T-cell (primary cell): ENCODE measurements around the gene CRLF1. TPM values are rescaled to one million over a fixed set of nuclear protein-coding genes. Genes with fewer than 3 reads are reported as not detected.
"Not testable (repeated sequence)": the region's sequence is repeated elsewhere in the genome, so short reads cannot be mapped to it uniquely, and the experiment has no call there.

Source experiments
- ATAC-seq, 4 experiments: fragments of 200-7000 bp in 3 of 4; fragments of 150-1000 bp in 1 of 4; cut with Tn5 transposase; replicated peaks in 1 of 4; 1 replicate in 3 of 4; 2 replicates in 1 of 4; pipeline ENCODE4 v1.10.0; 2021; ENCODE audit warnings: moderate library complexity in 3 of 4, mild to moderate bottlenecking in 2 of 4, moderate number of reproducible peaks in 1 of 4
- CTCF ChIA-PET, 2 donors: fragments of 300-600 bp; sonication (Branson Sonifier 250); formaldehyde crosslinking; loops; one replicate each; lab custom pipeline; 2022; ENCODE audit warnings: antibody characterized with exemption in 2 of 2; lab: Charles Lee
- POLR2A ChIA-PET, 2 donors: fragments of 300-600 bp; sonication (Branson Sonifier 250); formaldehyde crosslinking; loops; one replicate each; lab custom pipeline; 2022; ENCODE audit warnings: antibody characterized with exemption in 2 of 2; lab: Charles Lee
- DNase-seq, 35 experiments: peaks; one replicate each; pipeline versions ENCODE4 v3.0.0 to v3.0.0-alpha.2; 2013 to 2023
- H3K27ac ChIP-seq: one replicate; pipeline ENCODE4 v1.5.1; 2013; ENCODE audit warnings: low read length
- H3K27me3 ChIP-seq, 2 experiments: replicated peaks in 1 of 2; 1 replicate in 1 of 2; 2 replicates in 1 of 2; pipeline versions ENCODE4 v1.6.1 to v1.7.0; 2013; ENCODE audit warnings: low read length in 1 of 2, mixed read lengths in 1 of 2; ENCODE audit not compliant: control insufficient read depth in 2 of 2, insufficient read depth in 2 of 2; ENCODE audit errors: extremely low read depth in 1 of 2
- H3K36me3 ChIP-seq, 2 donors: 1 replicate in 1 of 2; 2 replicates in 1 of 2; pipeline versions ENCODE4 v1.6.1 to v1.7.0; 2013; ENCODE audit warnings: low read length in 1 of 2; ENCODE audit not compliant: control insufficient read depth in 2 of 2, insufficient read depth in 1 of 2; ENCODE audit errors: extremely low read depth in 1 of 2
- H3K4me1 ChIP-seq, 2 experiments: 1 replicate in 1 of 2; 2 replicates in 1 of 2; pipeline versions ENCODE4 v1.6.1 to v1.7.0; 2013; ENCODE audit warnings: low read length in 2 of 2, mixed read lengths in 1 of 2; ENCODE audit not compliant: insufficient read depth in 2 of 2, control insufficient read depth in 1 of 2; ENCODE audit errors: extremely low read depth in 1 of 2
- H3K4me3 ChIP-seq, 2 donors: 1 replicate in 1 of 2; 2 replicates in 1 of 2; pipeline versions ENCODE4 v1.5.1 to v1.7.0; 2013; ENCODE audit warnings: mild to moderate bottlenecking in 2 of 2, low read length in 1 of 2, moderate library complexity in 1 of 2; ENCODE audit not compliant: control insufficient read depth in 1 of 2; ENCODE audit errors: extremely low read depth in 1 of 2
- H3K9me3 ChIP-seq: 2 replicates; pipeline ENCODE4 v1.7.0; 2013
- H3K27ac Mint-ChIP-seq, 2 donors: one replicate each; pipeline ENCODE4 v1.8.0; 2020 to 2021; ENCODE audit warnings: mild to moderate bottlenecking in 2 of 2, mixed read lengths in 2 of 2
- H3K27me3 Mint-ChIP-seq, 2 donors: one replicate each; pipeline ENCODE4 v1.8.0; 2021 to 2022; ENCODE audit warnings: mixed read lengths in 2 of 2
- H3K36me3 Mint-ChIP-seq: one replicate; pipeline ENCODE4 v1.8.0; 2021; ENCODE audit warnings: mixed read lengths
- H3K4me1 Mint-ChIP-seq, 3 donors: one replicate each; pipeline ENCODE4 v1.8.0; 2020 to 2022; ENCODE audit warnings: mixed read lengths in 3 of 3, mild to moderate bottlenecking in 1 of 3
- H3K4me3 Mint-ChIP-seq, 3 donors: one replicate each; pipeline ENCODE4 v1.8.0; 2020 to 2022; ENCODE audit warnings: mild to moderate bottlenecking in 3 of 3, mixed read lengths in 3 of 3, moderate library complexity in 3 of 3
- H3K9me3 Mint-ChIP-seq, 3 donors: one replicate each; pipeline ENCODE4 v1.8.0; 2020 to 2022; ENCODE audit warnings: mixed read lengths in 3 of 3
- WGBS: methylation state at CpG from one replicate; pipeline ENCODE4 v1.1.5; 2013; ENCODE audit warnings: missing lambda C conversion rate; ENCODE audit not compliant: insufficient coverage; 5-methylcytosine and 5-hydroxymethylcytosine counted together
- total RNA-seq, 35 experiments: library from RNA in 6 of 35; stranded (reverse) in 6 of 35; fragments of 120-200 nt in 1 of 35; gene quantifications; one replicate each; pipeline versions ENCODE4 v1.2.1 to v1.2.4 and lab custom pipeline; 2013 to 2026

The CRLF1 gene
- total RNA-seq, 5 donors from 2014 or later (not counting 1 experiment from before 2014, with no cell fraction given), result 0.56 to 0.73 TPM; not detected in 3

DNA sequence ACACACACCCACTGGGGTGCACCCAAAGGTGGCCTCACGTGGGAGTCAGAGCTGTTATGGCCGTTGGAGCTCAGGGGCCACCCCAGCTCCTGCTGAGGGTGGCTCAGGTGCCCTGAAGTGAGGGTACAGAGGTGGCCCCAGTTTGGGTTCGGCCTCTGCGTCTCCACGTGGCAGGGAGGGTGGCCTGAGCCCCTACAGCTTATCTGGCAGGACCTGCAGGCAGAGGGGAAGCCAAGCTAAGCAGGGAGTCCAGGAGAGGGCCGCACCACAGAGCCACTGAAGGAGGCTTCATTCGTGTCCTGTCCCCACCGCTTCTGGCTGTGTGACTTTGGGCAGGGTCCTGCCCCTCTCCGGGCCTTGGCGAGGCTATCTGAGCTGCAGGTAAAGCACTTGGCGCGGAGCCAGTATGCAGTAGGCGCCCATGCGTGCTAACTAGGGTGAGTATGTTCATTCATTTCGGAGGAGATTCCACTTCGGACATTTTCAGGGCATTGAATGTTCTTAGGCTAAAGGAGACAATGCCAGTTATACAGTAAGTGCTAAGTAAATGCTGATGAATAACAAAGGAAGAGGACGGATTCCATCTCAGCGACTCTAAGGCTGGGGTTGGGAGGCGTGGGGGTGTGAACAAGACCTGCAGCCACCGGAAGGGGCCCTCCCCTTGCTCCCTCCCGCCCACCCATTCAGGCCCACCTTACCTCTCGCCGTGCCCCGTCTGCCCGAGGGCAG is 13.1 kb downstream of the CRLF1 start:
- Mint-ChIP-seq H3K4me3 (peak overlapping the region; percentile 34 to 76 (median 48)), H3K36me3 (peaks cover 3% of the 10 kb centered on the region), H3K27ac (peak overlapping the region in 1 of 2 donors; percentile 75), H3K27me3 (peaks cover 0 to 4% of the 10 kb centered on the region in 2 donors), H3K9me3 (no peaks in the 10 kb centered on the region), H3K4me1 (peaks cover 25 to 33% (median 28%) of the 10 kb centered on the region in 3 donors)
- Histone ChIP-seq H3K4me3 (peak overlapping the region in 1 of 2 donors; percentile 27), H3K27me3 (peaks cover 0 to 20% of the 10 kb centered on the region in 2 experiments), H3K27ac (no peak overlapping the region), H3K9me3 (no peaks in the 10 kb centered on the region), H3K36me3 (peaks cover 8 to 12% of the 10 kb centered on the region in 2 donors), H3K4me1 (peaks cover 11 to 49% of the 10 kb centered on the region in 2 experiments)
- DNase-seq, result peak in 1 of 35 experiments; percentile 31
- ATAC-seq, result no peak
- WGBS, result 69% methylated on average over 15 of the region's 25 CpGs
- ChIA-PET CTCF (interaction anchor here (0.7 to 1.6 kb wide), 7 partner anchors 12 to 254 kb away, joined by 3 to 7 read pairs (median 4); partner anchors contain the start of gene UBA52 (in 1 of the 2)), POLR2A (interaction anchor here in 1 of 2 donors (0.5 kb wide), 1 partner anchor 121 kb away, joined by 3 read pairs; no protein-coding TSS in a partner anchor)

DNA sequence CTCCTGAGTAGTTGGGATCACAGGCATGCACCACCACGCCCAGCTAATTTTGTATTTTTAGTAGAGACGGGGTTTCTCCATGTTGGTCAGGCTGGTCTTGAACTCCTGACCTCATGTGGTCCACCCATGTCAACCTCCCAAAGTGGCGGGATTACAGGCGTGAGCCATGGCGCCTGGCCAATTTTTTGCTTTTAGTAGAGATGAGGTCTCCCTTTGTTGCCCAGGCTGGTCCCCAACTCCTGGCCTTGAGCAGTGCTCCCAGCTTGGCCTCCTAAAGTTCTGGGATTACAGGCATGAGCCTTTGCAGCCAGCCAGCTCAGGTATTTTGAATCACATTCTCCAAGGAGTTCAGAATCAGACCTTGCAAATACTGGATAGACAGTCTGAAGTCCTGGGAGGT is 13.9 kb downstream of the CRLF1 start:
- DNase-seq, H3K36me3 Mint-ChIP-seq, H3K9me3 Mint-ChIP-seq, H3K27me3 Mint-ChIP-seq, H3K9me3 ChIP-seq, ATAC-seq, H3K4me3 ChIP-seq, H3K4me3 Mint-ChIP-seq: not testable (repeated sequence)
- CTCF ChIA-PET, result interaction anchor here (0.5 to 1.6 kb wide), 4 partner anchors 21 to 581 kb away, joined by 3 to 5 read pairs (median 4); partner anchors contain the start of gene UBA52 (in 1 of the 2)
- Mint-ChIP-seq H3K4me1 (peaks cover 32 to 41% (median 35%) of the 10 kb centered on the region in 3 donors), H3K27ac (peak overlapping the region in 1 of 2 donors; percentile 28)
- Histone ChIP-seq H3K4me1 (peaks cover 16 to 56% of the 10 kb centered on the region in 2 experiments), H3K27me3 (peaks cover 0 to 12% of the 10 kb centered on the region in 2 experiments), H3K36me3 (peaks cover 8 to 12% of the 10 kb centered on the region in 2 donors), H3K27ac (peak overlapping the region; percentile 24)
- POLR2A ChIA-PET, result interaction anchor here in 1 of 2 donors (0.5 kb wide), 2 partner anchors 40 to 120 kb away, joined by 3 read pairs; no protein-coding TSS in a partner anchor
- 100% methylated on average over 3 of the region's 5 CpGs for WGBS

DNA sequence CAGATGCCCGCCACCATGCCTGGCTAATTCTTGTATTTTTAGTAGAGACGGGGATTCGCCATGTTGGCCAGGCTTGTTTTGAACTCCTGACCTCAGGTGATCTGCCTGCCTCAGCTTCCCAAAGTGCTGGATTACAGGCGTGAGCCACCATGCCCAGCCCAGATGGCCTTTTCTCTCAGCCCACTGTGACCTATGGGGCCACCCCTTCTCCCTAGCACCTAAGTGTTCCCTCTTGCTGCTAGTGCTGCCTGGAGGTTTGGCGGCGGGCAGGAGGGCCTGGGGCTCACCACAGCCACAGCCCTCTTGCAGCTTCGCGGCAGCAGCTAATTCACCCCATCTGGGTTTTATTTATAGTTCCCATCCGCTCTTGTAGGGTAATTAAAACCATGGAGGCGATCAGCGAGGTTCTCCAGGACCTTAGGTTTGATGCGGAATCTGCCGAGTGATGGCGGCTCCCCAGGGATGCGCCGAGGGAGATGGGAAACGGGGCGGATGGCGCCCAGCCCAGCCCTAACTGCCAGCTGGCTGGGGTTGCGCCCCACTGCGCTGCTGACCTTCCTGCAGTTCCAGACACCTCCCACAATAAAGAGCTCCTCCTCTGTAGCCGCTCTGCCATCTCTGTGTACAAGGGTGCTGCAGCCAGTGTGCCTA is 14.7 kb downstream of the CRLF1 start:
- H3K36me3 Mint-ChIP-seq, result peaks cover 3% of the 10 kb centered on the region
- H3K4me3 Mint-ChIP-seq, result peak overlapping the region; percentile 9 to 80 (median 37)
- H3K9me3 Mint-ChIP-seq, result no peaks in the 10 kb centered on the region
- peaks cover 19 to 58% of the 10 kb centered on the region in 2 experiments for H3K4me1 ChIP-seq
- ChIA-PET CTCF (interaction anchor here in 1 of 2 donors (1.2 to 1.6 kb wide), 2 partner anchors 72 to 255 kb away, joined by 3 to 5 read pairs; no protein-coding TSS in a partner anchor), POLR2A (no interaction called here)
- WGBS, result 94% methylated on average over 15 of the region's 22 CpGs
- no peak overlapping the region for H3K27ac ChIP-seq
- no peak overlapping the region for H3K4me3 ChIP-seq
- no peaks in the 10 kb centered on the region for H3K9me3 ChIP-seq
- peak overlapping the region in 1 of 2 donors; percentile 52 for H3K27ac Mint-ChIP-seq
- H3K27me3 ChIP-seq, result peaks cover 0 to 6% of the 10 kb centered on the region in 2 experiments
- H3K4me1 Mint-ChIP-seq, result peaks cover 35 to 44% (median 38%) of the 10 kb centered on the region in 3 donors
- no peak for ATAC-seq
- H3K36me3 ChIP-seq, result peaks cover 8 to 12% of the 10 kb centered on the region in 2 donors
- no peak for DNase-seq
- peaks cover 0 to 4% of the 10 kb centered on the region in 2 donors for H3K27me3 Mint-ChIP-seq

DNA sequence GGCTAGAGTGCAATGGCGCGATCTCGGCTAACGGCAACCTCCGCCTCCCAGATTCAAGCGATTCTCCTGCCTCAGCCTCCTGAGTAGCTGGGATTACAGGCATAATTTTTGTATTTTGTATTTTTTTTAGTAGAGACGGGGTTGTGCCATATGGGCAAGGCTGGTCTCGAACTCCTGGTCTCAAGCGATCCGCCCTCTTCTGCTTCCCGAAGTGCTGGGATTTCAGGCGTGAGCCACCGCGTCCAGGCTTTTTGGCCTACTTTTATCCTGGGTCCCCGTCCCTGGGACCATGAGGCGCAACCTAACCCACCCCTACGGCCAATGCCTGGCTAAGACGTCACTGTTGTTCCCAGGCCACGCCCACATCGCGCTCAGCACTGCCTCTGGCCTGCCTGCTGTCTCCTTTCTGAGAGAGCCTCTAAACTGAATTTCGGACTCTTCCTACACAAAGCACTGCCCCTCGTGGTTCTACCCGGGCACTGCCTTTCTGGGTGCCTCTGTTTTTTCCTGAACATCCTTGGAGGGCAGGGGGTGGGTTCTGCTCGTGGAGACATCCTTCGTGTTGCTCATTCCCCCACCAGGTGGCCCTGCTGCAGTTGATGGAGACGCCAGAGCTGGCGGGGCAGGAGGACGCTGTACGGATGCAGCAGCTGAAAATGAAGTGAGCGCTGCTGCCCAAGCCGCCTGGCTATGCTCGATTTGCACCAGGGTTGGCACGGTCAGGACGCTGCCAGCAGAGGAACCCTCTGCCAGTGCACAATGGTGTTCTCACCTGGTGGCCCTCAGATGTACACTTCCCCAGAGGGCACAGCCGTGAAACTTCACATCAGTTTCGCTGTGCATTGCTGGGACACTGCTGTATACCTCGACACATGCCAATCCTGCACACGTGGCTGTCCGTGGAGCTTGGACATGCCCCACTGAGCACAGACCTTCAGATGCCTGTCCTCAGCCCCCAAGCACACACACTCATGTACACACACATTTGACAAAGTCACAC is 16.0 kb downstream of the CRLF1 start:
- peak in 3 of 35 experiments; percentile 7 to 37 (median 29) for DNase-seq

More for the DNA sequence above, 16.0 kb downstream of the CRLF1 start:
- H3K27ac Mint-ChIP-seq, result peak overlapping the region; percentile 39 to 89
- WGBS, result 92% methylated on average over 28 of the region's 40 CpGs
- no peaks in the 10 kb centered on the region for H3K9me3 Mint-ChIP-seq
- H3K4me3 Mint-ChIP-seq, result peak overlapping the region; percentile 55 to 80 (median 72)
- H3K4me3 ChIP-seq, result peak overlapping the region in 1 of 2 donors; percentile 77
- peaks cover 0 to 5% of the 10 kb centered on the region in 2 experiments for H3K27me3 ChIP-seq
- ATAC-seq, result no peak
- ChIA-PET POLR2A (interaction anchor here in 1 of 2 donors (0.6 to 0.7 kb wide), 3 partner anchors 95 to 940 kb away, joined by 5 to 14 read pairs (median 5); no protein-coding TSS in a partner anchor), CTCF (interaction anchor here in 1 of 2 donors (1.8 kb wide), 1 partner anchor 95 kb away, joined by 5 read pairs; no protein-coding TSS in a partner anchor)
- H3K27me3 Mint-ChIP-seq, result no peaks in the 10 kb centered on the region
- peaks cover 3% of the 10 kb centered on the region for H3K36me3 Mint-ChIP-seq
- peaks cover 8 to 12% of the 10 kb centered on the region in 2 donors for H3K36me3 ChIP-seq
- H3K4me1 Mint-ChIP-seq, result peaks cover 37 to 50% (median 39%) of the 10 kb centered on the region in 3 donors
- H3K4me1 ChIP-seq, result peaks cover 19 to 57% of the 10 kb centered on the region in 2 experiments
- H3K9me3 ChIP-seq, result no peaks in the 10 kb centered on the region
- no peak overlapping the region for H3K27ac ChIP-seq
